GM12801 (cell line): ENCODE results near the gene AKAP6.

Source experiments
- TF ChIP-seq, protein P1 (sequence below): IDR thresholded peaks from one replicate; pipeline ENCODE4 v1.5.1; 2011; ENCODE audit warnings: control low read depth; ENCODE audit not compliant: insufficient read length; ENCODE audit errors: extremely low read depth

The AKAP6 gene

DNA sequence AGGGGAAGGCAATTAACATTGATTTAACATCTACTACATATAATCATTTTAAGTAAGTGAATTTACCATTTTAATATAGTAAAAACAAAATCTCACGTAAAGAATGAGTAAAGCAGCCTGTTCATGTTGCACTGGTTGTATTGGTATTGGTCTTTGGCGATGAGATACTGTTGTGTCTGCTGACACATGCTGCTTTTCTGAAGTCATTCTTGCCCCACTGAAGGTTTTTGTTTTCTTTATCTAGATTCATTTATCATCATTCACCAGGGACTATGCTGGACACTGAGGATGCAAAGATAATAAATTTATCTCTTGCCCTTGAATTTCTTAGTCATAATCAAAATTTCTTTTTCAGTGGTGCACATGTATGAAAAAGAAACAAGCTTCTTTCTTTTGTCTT lies 363.3 kb downstream of the AKAP6 start:
- TF ChIP-seq, protein P1, sequence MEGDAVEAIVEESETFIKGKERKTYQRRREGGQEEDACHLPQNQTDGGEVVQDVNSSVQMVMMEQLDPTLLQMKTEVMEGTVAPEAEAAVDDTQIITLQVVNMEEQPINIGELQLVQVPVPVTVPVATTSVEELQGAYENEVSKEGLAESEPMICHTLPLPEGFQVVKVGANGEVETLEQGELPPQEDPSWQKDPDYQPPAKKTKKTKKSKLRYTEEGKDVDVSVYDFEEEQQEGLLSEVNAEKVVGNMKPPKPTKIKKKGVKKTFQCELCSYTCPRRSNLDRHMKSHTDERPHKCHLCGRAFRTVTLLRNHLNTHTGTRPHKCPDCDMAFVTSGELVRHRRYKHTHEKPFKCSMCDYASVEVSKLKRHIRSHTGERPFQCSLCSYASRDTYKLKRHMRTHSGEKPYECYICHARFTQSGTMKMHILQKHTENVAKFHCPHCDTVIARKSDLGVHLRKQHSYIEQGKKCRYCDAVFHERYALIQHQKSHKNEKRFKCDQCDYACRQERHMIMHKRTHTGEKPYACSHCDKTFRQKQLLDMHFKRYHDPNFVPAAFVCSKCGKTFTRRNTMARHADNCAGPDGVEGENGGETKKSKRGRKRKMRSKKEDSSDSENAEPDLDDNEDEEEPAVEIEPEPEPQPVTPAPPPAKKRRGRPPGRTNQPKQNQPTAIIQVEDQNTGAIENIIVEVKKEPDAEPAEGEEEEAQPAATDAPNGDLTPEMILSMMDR = no peak

DNA sequence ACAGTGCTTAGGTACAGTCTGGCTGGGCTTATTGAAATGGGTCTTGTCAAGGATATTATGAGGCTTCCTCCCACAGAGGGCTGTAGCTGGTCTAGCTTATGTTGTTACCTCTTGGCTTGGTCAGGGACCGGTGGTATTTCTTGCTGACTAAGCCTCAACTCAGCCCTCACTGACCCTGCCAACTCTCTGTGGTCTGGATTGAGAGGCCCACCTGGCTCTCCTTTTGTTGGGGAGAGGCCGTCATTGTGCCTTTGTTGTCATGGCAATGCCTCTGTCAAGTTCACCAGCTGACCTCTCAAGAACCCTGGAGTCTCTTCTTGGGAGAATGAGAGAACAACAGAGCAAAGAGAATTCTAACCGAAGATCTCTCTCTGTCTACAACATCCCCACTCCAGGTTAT lies 364.0 kb downstream of the AKAP6 start:
- TF ChIP-seq, protein P1 = no peak

DNA sequence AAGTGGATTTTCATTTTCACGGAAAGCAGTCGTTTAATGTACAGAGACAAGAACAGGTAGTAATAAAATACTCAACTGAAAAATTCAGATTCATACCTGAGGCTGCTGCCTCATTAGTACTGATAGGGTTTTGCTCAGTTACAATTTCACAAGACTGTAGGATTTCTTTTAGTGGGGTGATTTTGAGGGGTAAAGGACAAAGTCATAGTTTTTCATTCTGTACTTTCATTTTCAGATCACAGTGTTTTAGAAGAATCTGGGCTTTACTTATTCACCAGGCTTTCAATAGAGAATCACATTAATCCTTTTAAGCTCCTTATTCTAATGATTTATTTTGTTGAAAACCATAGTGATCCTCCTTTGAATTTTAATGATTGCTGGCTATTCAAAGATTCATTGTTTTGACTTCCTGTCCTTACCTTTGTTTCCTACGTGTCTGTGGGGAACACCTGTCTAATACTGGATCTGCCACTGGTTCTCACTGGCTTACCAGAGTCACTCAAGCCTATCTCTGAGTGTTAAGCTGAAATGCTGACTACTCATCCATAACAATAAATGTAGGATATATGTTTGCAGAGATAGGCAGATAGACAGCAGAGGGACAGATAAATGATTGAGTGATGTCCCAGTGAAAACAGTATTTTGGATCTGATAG lies 365.8 kb downstream of the AKAP6 start:
- TF ChIP-seq, protein P1 = no peak

DNA sequence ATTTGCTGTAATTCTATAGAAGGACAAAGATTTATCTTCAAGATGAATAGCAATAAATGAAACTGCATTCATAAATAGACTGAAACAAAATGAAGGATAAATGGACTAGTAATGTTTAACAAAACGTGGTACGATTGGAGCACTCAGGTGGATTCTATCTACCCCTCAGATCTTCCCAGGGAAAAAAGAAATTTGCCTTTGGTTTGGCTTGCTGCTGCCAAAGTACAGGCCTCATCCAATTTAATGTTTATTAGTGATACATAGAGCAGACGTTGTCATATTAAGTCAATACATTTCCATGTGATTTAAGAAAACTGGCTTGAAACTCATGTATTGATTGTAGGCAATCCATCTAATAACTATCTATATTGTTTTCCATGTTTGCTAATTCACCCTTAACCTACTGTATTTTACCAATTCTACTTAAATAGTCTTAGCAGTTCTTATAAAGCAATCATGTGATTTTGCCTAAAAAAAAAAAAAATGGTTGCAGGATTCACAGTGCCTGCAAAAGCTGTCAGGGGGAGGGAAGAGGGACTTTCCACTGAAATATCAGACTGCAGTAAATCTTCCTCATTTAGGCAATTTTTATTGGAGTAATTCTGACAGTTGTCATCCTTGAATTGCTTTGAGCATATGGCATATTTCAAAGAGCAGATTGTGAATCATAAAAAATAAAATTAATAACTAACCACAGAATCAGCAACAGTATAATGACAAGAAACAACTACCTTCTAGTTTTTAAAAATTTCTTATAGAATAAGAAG lies 367.4 kb downstream of the AKAP6 start:
- TF ChIP-seq, protein P1 = no peak

DNA sequence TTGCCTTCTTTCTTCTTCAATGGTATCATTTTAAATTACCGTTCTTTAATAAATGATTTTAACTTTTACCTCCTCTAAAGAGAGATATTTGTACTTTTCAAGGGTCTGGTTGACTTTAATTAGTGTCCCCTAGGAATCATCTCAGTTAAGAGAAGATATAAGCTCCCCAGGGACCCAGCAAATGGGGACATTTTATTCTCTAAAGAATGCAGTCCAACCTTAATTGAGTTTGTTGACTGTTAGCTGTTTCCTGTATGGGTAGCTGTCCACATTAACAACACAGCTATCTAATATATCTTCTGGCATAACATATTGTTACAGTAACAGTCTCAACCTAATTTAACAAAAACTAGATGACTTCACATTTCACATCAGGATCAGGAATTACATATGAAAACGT lies 368.0 kb downstream of the AKAP6 start:
- TF ChIP-seq, protein P1 = no peak

DNA sequence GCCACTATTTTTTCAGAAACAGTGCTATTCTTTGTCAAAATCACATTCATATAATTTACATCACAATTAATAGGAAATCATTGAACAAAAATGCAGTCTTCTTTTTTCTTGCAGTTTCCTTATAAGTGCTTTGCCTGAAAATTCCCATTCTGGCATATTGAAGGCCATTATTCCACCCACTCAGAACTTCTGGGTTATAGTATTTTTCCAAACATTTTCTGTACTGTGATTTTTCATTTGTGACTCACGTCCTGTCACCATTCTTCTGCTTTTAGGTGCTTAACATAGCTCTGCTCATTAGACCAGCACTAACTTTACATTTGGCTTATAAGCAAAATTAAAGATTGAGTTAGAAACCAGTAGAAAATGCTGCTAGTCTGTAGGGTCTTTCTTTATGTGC lies 368.6 kb downstream of the AKAP6 start:
- TF ChIP-seq, protein P1 = no peak

DNA sequence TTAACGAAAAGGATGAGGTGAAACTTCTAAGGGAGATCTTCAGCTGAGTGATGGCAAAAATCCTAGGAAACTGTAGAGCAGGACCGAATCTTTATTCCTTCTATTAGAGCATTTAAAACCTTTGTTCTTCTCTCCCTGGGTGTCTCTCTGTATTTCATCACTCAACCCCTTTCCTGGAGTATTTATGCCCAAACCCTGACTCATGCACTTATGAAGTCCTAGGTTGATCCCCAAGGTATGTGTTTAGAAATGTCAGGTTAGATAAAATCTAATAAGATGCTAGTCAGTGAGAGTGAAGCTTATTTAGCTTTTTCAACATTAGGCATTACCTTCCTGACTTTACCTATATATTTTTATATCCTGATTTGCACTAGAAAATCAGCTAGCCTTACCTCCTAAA lies 369.7 kb downstream of the AKAP6 start:
- TF ChIP-seq, protein P1 = no peak
